Colonic mucosa (tissue), 4 donors: ENCODE data around the gene SLC35E4. TPM values are rescaled to one million over a fixed set of nuclear protein-coding genes. Genes with fewer than 3 reads are reported as not detected.
A peak's percentile ranks its signal among the peaks of the same experiment; 100 is the strongest.

Source experiments
- DNase-seq: peaks from one replicate; pipeline ENCODE4 v3.0.0-alpha.2; 2020
- H3K27ac ChIP-seq: fragments of 200-600 bp; one replicate; pipeline ENCODE4 v1.8.0; 2021
- H3K27me3 ChIP-seq: fragments of 200-600 bp; one replicate; pipeline ENCODE4 v1.8.0; 2021
- H3K36me3 ChIP-seq: fragments of 200-600 bp; one replicate; pipeline ENCODE4 v1.8.0; 2021
- H3K4me1 ChIP-seq: fragments of 200-600 bp; one replicate; pipeline ENCODE4 v1.8.0; 2021; ENCODE audit warnings: mild to moderate bottlenecking
- H3K4me3 ChIP-seq: fragments of 200-600 bp; one replicate; pipeline ENCODE4 v1.8.0; 2021
- H3K9ac ChIP-seq, 2 donors: one replicate each; pipeline ENCODE4 v1.7.0; 2013; ENCODE audit warnings: control low read depth in 2 of 2, low read depth in 2 of 2, low read length in 2 of 2
- H3K9me3 ChIP-seq: fragments of 200-600 bp; one replicate; pipeline ENCODE4 v1.8.0; 2021
- intact Hi-C: fragments of 100-400 bp; cut with DNase I; formaldehyde crosslinking; loops from one replicate; pipeline ENCODE4 v1.14.1; 2022
- total RNA-seq, 2 donors: library from RNA; stranded (reverse); fragmentation: NEBNext Ultra II Directional in 1 of 2; extraction: Animal tissue kit (Norgen Biotek cat#: 25700) in 1 of 2; gene quantifications; one replicate each; pipeline ENCODE4 v1.2.1, GENCODE V29; 2021
- TF ChIP-seq, protein P1 (sequence below): fragments of 200-600 bp; IDR thresholded peaks from one replicate; pipeline ENCODE4 v1.8.0; 2022; ENCODE audit warnings: antibody characterized with exemption, mild to moderate bottlenecking
- donor health status: healthy.
- donor health status: DM: no; HTN: no; CAD: no.
- donor health status: DM: no; HTN: no; CAD: no.

Gene SLC35E4
- total RNA-seq, 2 donors from 2014 or later: 5.7 to 7.0 TPM

DNA sequence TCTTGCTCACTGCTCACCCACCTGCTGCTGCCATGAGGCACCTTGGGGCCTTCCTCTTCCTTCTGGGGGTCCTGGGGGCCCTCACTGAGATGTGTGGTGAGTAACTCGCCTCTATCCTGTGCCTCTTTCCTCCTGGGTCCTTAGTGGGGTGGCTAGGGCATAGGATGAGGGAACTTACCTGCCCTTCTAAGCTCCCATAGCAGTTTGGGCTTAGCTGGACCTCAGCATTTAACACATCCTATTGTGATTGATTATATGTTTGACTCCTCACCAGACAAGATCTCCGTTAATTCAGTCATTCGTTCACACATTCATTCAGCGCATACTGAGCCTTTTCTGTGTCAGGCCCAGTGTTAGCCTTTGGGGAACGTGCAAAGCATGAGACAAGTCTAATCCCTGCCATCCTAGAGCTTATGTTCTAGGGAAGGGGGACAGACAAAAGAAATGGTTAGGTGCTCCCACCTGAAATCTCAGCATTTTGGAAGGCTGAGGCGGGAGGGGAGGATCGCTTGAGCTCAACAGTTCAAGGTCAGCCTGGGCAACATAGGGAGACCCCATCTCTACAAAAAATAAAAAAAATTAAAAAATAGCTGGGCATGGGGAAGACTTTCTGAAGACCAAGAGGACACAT, 28.2 kb upstream of the SLC35E4 start:
- Histone ChIP-seq H3K27me3 (no peaks in the 10 kb centered on the region), H3K9me3 (no peaks in the 10 kb centered on the region), H3K9ac (peak overlapping the region; percentile 31 to 71), H3K36me3 (no peaks in the 10 kb centered on the region), H3K27ac (peak overlapping the region; percentile 79), H3K4me1 (peaks cover 26% of the 10 kb centered on the region), H3K4me3 (peak overlapping the region; percentile 52)
- TF ChIP-seq, protein P1, sequence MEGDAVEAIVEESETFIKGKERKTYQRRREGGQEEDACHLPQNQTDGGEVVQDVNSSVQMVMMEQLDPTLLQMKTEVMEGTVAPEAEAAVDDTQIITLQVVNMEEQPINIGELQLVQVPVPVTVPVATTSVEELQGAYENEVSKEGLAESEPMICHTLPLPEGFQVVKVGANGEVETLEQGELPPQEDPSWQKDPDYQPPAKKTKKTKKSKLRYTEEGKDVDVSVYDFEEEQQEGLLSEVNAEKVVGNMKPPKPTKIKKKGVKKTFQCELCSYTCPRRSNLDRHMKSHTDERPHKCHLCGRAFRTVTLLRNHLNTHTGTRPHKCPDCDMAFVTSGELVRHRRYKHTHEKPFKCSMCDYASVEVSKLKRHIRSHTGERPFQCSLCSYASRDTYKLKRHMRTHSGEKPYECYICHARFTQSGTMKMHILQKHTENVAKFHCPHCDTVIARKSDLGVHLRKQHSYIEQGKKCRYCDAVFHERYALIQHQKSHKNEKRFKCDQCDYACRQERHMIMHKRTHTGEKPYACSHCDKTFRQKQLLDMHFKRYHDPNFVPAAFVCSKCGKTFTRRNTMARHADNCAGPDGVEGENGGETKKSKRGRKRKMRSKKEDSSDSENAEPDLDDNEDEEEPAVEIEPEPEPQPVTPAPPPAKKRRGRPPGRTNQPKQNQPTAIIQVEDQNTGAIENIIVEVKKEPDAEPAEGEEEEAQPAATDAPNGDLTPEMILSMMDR: no peak
- intact Hi-C loops: loop anchor here (10.0 kb wide), 1 partner anchor 163 kb away; no protein-coding TSS in a partner anchor
- DNase-seq: no peak

DNA sequence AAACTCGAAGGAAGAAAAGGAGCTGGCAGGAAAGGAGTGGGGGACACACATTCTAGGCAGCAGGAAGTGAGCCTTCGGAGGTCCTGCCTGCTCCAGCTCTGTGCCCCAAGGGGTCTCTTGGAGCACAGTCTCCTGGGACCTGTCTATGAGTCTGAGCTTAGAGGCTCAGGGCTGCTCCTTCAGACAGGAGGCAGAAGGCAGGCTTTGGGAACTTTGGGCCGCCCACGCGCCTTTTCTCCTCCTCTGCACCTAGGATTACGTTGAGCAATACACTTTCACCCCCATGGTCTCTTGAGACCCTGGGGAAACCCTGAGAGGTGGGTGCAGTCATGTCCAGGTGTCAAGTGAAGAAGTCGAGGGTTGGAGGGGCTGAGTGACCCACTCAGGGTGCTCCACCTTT, 27.6 kb upstream of the SLC35E4 start:
- Histone ChIP-seq H3K4me1 (peaks cover 26% of the 10 kb centered on the region), H3K27me3 (no peaks in the 10 kb centered on the region), H3K4me3 (no peak overlapping the region), H3K9ac (peak overlapping the region in 1 of 2 donors; percentile 51), H3K27ac (no peak overlapping the region), H3K9me3 (no peaks in the 10 kb centered on the region), H3K36me3 (no peaks in the 10 kb centered on the region)
- TF ChIP-seq, protein P1: no peak
- intact Hi-C loops: loop anchor here (10.0 kb wide), 1 partner anchor 163 kb away; no protein-coding TSS in a partner anchor
- no peak for DNase-seq

DNA sequence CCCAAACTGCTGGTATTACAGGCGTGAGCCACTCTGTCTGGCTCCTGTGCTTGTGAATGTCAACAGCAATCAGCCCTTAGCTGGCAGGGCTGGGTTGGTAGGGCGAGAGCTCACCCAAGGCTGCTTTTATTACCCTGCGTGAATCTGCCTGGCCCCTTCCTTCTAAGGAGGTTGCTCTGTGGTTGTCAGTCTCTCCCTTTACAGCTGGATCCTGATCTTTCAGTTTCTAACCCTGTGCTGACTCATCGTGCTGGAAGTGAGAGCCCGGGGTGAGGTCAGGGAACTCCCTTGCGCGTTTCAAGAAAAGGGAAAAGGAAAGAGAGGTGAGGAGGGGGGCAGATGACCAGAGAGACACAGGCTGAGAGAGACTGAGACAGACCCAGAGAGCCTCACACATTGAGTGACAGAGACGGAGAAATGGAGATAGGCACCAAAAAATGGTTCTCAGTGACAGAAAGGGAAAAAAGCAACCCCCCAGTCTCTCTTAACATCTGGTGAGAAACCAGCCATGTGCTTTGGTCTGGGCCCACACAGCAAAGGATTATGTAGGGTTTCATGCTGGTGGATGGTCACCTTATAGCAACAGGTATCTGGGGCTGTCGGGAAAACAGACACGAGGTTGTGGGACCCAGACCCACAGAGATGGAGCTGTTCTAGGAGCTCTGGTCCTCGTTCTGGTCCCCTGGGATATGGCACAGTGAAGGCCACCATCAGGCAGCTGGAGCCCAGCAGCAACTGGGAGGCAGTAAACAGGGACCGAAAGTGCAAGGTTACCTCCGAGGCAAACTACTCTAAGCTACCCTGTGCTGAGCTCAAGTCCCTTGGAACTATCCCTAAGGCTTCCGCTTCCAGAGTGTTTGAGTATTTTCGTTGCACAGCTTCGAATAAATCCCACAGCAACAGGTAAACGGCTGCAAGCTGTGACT, 26.1 kb upstream of the SLC35E4 start:
- Histone ChIP-seq H3K9me3 (no peaks in the 10 kb centered on the region), H3K4me1 (peaks cover 21% of the 10 kb centered on the region), H3K27ac (peak overlapping the region; percentile 79), H3K9ac (peak overlapping the region in 1 of 2 donors; percentile 13), H3K27me3 (no peaks in the 10 kb centered on the region), H3K36me3 (no peaks in the 10 kb centered on the region), H3K4me3 (no peak overlapping the region)
- peak; percentile 81 for DNase-seq
- intact Hi-C loops: loop anchor here (10.0 kb wide), 1 partner anchor 165 kb away; no protein-coding TSS in a partner anchor
- TF ChIP-seq, protein P1: no peak

DNA sequence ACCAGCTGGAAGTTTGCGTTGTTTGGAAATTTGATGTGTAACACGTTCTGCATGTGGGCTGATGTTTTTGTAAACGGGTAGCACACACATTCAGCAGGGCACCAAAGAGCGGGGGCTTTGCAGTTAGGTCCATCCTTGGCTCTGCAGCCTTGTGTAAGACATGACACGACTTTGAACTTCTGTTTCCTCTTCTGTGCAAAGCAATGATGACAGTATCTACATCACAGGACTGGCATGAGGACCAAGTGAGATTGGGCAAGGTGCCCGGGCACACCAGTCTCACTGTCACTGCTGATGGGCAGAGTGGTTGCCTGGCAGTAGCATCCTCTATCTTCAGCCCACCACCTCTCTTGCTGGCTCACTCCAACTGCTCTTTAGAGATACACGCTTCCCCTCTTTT, 25.3 kb upstream of the SLC35E4 start:
- H3K27ac ChIP-seq: no peak overlapping the region
- no peak for DNase-seq
- H3K4me1 ChIP-seq: peaks cover 21% of the 10 kb centered on the region
- H3K9me3 ChIP-seq: no peaks in the 10 kb centered on the region
- no peaks in the 10 kb centered on the region for H3K36me3 ChIP-seq
- H3K9ac ChIP-seq: peak overlapping the region in 1 of 2 donors; percentile 13
- H3K4me3 ChIP-seq: no peak overlapping the region
- intact Hi-C loops: no loop called here
- TF ChIP-seq, protein P1: no peak
- H3K27me3 ChIP-seq: no peaks in the 10 kb centered on the region

DNA sequence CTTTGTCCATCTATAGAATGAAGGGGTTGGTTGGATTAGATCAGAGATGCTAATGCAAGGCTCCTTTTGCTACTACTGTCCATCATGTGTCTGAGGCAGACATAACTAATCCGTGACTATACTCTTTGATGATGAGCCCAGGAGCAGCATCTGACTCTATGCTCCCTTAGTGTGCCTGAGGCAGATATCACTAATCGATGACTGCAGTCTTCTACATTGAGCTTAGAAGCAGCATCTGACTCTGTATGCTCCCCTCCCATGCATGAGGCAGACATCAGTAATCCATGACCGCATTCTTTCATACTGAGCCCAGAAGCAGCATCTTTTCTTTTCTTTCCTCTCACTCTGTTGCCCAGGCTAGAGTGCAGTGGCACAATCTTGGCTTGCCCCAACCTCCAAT, 24.4 kb upstream of the SLC35E4 start:
- no peaks in the 10 kb centered on the region for H3K27me3 ChIP-seq
- intact Hi-C loops: no loop called here
- H3K9ac ChIP-seq: no peak overlapping the region
- no peak for DNase-seq
- H3K36me3 ChIP-seq: no peaks in the 10 kb centered on the region
- TF ChIP-seq, protein P1: no peak
- H3K4me3 ChIP-seq: no peak overlapping the region
- H3K27ac ChIP-seq: no peak overlapping the region
- no peaks in the 10 kb centered on the region for H3K9me3 ChIP-seq
- H3K4me1 ChIP-seq: peaks cover 21% of the 10 kb centered on the region
